Measurements from ENCODE around the gene TPRA1. TPM values are rescaled to one million over a fixed set of nuclear protein-coding genes. Genes with fewer than 3 reads are reported as not detected.

TPRA1 gene
- total and polyA plus RNA-seq, 2 of the 4 experiments (the other 2 are of a cell fraction), result 17.9 to 40.1 TPM

- Histone ChIP-seq H3K4ac (ENCODE audit: low read depth, low read length) (no peak overlapping the region), H3K23ac (ENCODE audit: low read depth, low read length) (no peak overlapping the region), H3K4me1 (ENCODE audit: control insufficient read depth, insufficient read depth, low read length) (peaks cover 10% of the 10 kb centered on the region), H3K9me1 (ENCODE audit: insufficient read depth, low read length) (peaks cover 18% of the 10 kb centered on the region), H3K27me3 (ENCODE audit: control insufficient read depth, insufficient read depth, low read length) (no peaks in the 10 kb centered on the region), H2BK15ac (ENCODE audit: low read depth, low read length) (no peak overlapping the region), H3K9ac (ENCODE audit: low read depth, low read length) (no peak overlapping the region), H3K9me3 (ENCODE audit: control insufficient read depth, insufficient read depth, low read length) (no peaks in the 10 kb centered on the region), H3K36me3 (ENCODE audit: control insufficient read depth, insufficient read depth, low read length) (no peaks in the 10 kb centered on the region), H3K18ac (ENCODE audit: low read depth, low read length) (no peak overlapping the region), H2BK120ac (ENCODE audit: low read depth, low read length) (no peak overlapping the region), H2BK20ac (ENCODE audit: low read depth, low read length) (no peak overlapping the region), H2AFZ (replicated peaks; ENCODE audit: low read length, poor library complexity) (no peak overlapping the region), H4K8ac (ENCODE audit: low read depth in 2 of 2, low read length in 2 of 2) (no peak overlapping the region), H3K14ac (replicated peaks; ENCODE audit: low read depth, low read length) (no peak overlapping the region), H4K91ac (ENCODE audit: insufficient read depth, low read depth, low read length) (no peak overlapping the region), H3K56ac (ENCODE audit: extremely low read depth, insufficient read depth, low read length) (no peak overlapping the region), H3K79me1 (ENCODE audit: low read depth in 1 of 2, low read length in 2 of 2) (peaks cover 0 to 22% of the 10 kb centered on the region in 2 experiments; a peak in 2 of 4 replicates), H3K4me3 (ENCODE audit: insufficient read depth, low read depth, low read length) (no peak overlapping the region), H2AK5ac (ENCODE audit: low read depth, low read length) (no peak overlapping the region), H3K4me2 (ENCODE audit: low read depth, low read length) (no peak overlapping the region), H4K5ac (ENCODE audit: low read depth, low read length) (no peak overlapping the region), H3K27ac (ENCODE audit: insufficient read depth, low read length) (no peak overlapping the region), H4K20me1 (ENCODE audit: insufficient read depth, low read length) (peaks cover 16% of the 10 kb centered on the region), H2BK5ac (ENCODE audit: low read depth, low read length, poor library complexity, severe bottlenecking) (no peak overlapping the region), H2AK9ac (replicated peaks; ENCODE audit: low read depth, low read length, poor library complexity) (no peak overlapping the region)
- CTCF ChIA-PET, result no interaction called here
- dilution Hi-C loops (cut with HindIII; ENCODE audit: low sequenced_read_pairs, unreplicated experiment) (no loop called here), intact Hi-C loops (cut with micrococcal nuclease) (loop anchor here (5.0 kb wide), 1 partner anchor 459 kb away; the partner anchor contains the start of gene SEC61A1), in situ Hi-C loops (cut with MboI; ENCODE audit: low sequenced_read_pairs) (no loop called here)
- DNase-seq (no peak), ATAC-seq (ENCODE audit: low read depth) (no peak)
- POLR2A ChIA-PET (ENCODE audit: unreplicated experiment), result no interaction called here
- TF ChIP-seq CTCF (conservative IDR thresholded peaks at IDR 0.05; ENCODE audit: low read depth, low read length) (no peak), MAZ (IDR thresholded peaks at IDR 0.05; ENCODE audit: borderline replicate concordance, low read depth, low read length) (no peak), CHD1 (IDR thresholded peaks at IDR 0.05; ENCODE audit: low read depth, low read length) (no peak), BHLHE40 (IDR thresholded peaks at IDR 0.05; ENCODE audit: low read depth, low read length) (no peak), SMC3 (IDR thresholded peaks at IDR 0.05; ENCODE audit: low read depth, low read length) (no peak), MXI1 (IDR thresholded peaks at IDR 0.05; ENCODE audit: borderline replicate concordance, low read depth, low read length) (no peak), RCOR1 (IDR thresholded peaks at IDR 0.05; ENCODE audit: insufficient replicate concordance, low read length) (no peak), NFE2L2 (IDR thresholded peaks at IDR 0.05; ENCODE audit: low read depth, low read length) (no peak), USF2 (IDR thresholded peaks at IDR 0.05; ENCODE audit: low read depth, low read length) (no peak), RFX5 (IDR thresholded peaks at IDR 0.05; ENCODE audit: low read depth, low read length) (no peak), ELK1 (IDR thresholded peaks at IDR 0.05; ENCODE audit: borderline replicate concordance, low read depth, low read length) (no peak), RAD21 (IDR thresholded peaks at IDR 0.05; ENCODE audit: low read length) (no peak), FOS (IDR thresholded peaks at IDR 0.05; ENCODE audit: low read depth, low read length) (no peak), MAFK (IDR thresholded peaks at IDR 0.05; ENCODE audit: low read depth, low read length) (no peak), POLR2A (IDR thresholded peaks at IDR 0.05; ENCODE audit: low read depth, low read length) (no peak), CEBPB (IDR thresholded peaks at IDR 0.05; ENCODE audit: low read depth, low read length) (no peak)
- no TSS peak for BruUV-seq (replicated peaks)
- WGBS, 2 experiments (ENCODE audit: extremely low coverage in 2 of 2, insufficient read length in 1 of 2), result no CpG with 5 or more reads among the region's 5 CpGs
Measured at GRCh38 chr3:127593178-127593577, 2.6 kb upstream of the TPRA1 start.
